Renal cortical epithelial cell (primary cell): ENCODE measurements around the gene SLC7A11. TPM values are rescaled to one million over a fixed set of nuclear protein-coding genes. Genes with fewer than 3 reads are reported as not detected.

Experiments
- DNase-seq: peaks from one replicate; pipeline ENCODE4 v3.0.0-alpha.2; 2011; ENCODE audit warnings: low read depth
- total RNA-seq: library from RNA; depleted of rRNA; stranded (reverse); fragments of >200 nt; gene quantifications from 2 replicates; pipeline ENCODE4 v1.2.3, GENCODE V29; 2014

SLC7A11 gene
- 2.9 and 11.1 TPM in 2 replicates for total RNA-seq

DNA sequence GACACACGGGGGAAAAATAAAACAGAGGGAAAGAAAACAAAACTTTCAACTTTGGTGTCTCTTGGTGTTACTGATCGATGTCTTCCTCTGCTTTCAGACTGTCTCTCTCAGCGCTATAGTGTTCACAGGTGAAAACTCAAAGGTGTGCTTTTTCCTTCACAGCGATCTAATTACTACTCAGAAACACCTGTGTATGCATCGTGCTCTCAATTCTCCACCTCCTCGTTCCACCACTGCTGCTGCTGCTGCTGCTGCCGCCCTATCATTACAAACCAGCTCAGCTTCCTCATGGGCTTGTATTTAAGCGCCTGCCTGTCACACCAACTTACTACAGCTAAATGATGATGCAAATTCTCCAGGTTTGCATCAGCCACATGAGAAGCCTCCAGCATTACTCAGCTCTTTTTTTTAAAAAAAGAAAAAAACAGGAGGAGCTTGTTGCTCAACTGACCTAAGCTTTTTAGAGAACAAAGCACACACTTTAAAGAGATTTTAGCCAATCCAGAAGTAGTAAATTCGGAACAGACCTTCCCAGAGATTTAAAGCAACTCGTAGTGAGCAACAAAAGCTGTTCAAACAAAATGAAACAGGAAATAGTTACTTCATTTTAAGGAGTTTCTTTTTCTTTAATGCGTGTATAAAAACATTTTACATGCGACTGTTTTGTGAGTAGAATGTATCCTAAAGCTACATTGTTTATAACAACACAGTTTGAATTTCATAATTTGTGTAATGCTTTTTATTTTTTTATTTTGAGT is at the start of gene SLC7A11:
SLC7A11 (minus strand) TSS at position 274 of the 758 bp plus-strand sequence. CDS start 280 bp downstream, outside the sequence.
- DNase-seq, result peak; percentile 100

- no peak for DNase-seq
Measured at GRCh38 chr4:138291431-138291830, 49.3 kb upstream of the SLC7A11 start.

GRCh38 chr4:138290805-138291204 is 48.7 kb upstream of the SLC7A11 start:
- peak; percentile 61 for DNase-seq

DNA sequence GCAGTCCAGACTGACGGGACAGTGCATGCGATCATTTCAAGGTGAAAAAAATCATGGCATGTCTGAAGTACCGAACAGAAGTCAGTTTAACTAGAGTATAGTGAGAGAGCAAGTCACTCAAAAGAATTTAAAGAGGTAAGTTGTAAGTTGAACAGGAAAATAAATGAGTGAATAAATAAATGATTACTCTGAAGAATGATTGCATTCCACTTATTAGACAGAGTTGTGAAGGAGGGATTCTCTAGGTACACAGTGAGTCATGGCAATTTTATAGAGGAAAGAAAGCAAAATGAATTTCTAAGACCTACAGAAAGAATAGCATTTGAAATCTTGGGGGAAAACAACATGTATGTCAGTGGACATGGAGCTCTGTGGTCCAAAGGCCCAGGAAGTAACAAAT is 37.1 kb upstream of the SLC7A11 start:
- peak; percentile 57 for DNase-seq

DNA sequence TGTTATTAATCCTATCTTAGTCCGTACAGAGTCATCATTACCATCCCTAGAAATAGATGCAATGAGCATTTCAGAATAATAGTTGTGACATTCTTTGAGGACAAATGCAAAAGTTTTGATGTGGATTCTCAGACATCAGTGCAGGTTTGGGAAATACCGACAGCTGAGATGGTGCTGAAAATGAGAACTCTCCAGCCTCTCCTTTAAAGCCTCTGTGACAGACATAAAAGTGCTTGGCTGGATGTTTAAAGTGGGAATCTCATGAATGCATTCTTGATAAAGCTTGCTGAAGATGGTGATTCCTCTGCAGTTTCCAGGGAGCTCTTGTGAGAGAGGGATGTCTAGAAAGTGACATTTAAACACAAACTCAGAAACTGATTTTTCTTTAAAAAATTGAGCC is 35.0 kb upstream of the SLC7A11 start:
- no peak for DNase-seq

DNA sequence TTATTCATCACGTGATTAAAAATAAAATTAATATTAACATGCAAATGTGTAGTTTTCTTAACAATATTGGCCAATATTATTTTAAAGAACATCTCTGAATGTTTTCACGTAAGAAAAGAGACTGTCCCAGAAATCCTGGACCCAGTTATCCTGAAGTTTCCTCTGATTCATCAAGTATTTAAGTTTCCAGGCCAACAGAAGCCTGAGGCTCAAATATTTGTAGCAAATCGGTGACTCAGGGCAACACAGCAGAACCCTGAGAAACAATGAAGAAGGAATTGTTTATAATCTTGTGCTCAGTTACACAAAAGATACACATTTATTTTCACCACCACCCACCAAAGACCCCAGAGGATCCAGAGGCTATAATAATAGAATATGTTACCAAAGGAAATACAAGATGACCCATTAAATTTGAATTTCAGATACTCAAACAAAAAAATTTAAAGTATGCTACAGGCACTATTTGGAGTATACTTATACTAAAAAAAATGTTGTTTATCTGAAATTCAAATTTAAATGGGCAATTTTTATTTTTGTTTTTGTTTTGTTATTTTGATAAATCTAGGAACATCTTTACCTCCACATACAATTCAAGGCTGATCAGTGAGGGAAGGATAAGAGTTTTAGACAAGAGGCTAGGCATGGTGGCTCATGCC is 33.9 kb upstream of the SLC7A11 start:
- peak; percentile 93 for DNase-seq

DNA sequence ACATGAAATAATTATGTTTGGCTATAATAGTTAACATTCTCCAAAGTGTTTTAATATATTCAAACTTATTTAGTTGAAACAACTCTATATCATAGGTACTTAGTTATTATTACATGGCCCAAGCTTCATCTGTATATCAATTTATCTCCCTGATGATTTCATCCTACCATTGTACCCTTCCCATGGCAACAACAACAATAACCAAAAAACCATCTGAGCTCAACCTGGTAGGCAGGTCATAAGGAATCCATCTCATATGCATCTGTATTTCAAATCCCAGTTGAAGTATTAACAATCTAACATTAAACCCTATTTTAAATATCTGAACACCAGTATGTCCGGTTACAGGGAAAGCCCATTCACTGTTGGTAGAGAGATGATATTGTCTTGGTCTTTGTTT is 33.1 kb upstream of the SLC7A11 start:
- DNase-seq, result peak; percentile 7

DNA sequence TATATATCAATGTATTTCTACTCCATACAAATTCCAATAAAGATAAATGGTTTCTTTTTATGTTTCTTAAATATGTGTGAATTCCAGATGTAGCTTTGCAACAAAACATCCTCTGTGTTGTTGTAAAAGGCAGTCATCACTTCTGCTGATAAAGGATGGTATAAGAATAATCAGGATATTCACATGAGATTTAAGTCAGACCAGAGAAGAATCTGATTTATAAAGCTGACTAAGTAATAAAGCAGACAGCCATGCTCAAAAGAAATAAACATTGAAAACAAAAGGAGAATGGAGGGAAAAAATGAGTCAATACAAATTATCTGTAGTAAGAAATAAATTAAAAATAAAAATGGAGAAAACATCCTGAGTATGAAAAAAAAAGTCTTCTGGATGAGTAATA is 27.0 kb upstream of the SLC7A11 start:
- DNase-seq, result no peak

DNA sequence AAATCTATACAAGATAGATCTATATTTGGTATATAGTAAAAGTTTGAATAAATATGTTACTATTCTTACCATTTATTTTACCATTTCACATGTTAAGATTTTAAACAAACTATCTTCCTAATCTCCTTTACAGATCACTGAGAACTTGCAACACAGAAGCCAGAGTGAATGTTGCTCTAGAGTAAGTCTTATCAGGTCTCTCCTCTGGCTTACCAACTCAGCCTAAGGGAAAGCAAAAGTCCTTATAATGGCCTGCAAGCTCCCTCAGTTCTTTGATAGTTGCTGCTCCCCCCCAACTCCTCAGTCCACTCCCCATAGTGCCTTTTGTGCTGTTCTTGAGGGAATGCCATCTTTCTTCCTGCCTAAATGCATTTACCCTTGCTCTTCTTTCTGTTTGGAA is 25.7 kb upstream of the SLC7A11 start:
- DNase-seq, result no peak

GRCh38 chr4:138266948-138267347 is 24.8 kb upstream of the SLC7A11 start:
- DNase-seq, result no peak

GRCh38 chr4:138263247-138263816 is 21.2 kb upstream of the SLC7A11 start:
- peak; percentile 5 for DNase-seq

GRCh38 chr4:138262469-138262868 is 20.3 kb upstream of the SLC7A11 start:
- DNase-seq, result no peak

DNA sequence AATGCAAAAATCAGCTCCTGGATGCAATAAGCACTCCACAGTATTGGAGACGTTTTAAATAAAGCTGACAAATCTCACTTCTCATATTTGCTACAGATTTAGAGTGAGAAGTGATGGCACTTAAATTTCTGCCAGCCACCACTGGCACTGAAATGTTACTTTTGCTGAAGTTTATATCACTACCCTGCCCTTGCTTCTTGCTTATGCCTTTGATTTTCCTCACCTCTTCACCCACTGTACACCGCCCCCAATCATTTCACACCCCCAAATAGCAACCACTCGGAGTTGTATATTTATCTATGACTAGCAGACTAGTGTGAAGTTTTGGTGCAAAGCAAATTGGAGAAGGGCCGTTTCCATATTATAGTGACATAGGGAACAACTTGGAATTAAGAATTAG is 19.9 kb upstream of the SLC7A11 start:
- DNase-seq, result no peak

GRCh38 chr4:138259824-138260223 is 17.7 kb upstream of the SLC7A11 start:
- DNase-seq, result peak; percentile 69

DNA sequence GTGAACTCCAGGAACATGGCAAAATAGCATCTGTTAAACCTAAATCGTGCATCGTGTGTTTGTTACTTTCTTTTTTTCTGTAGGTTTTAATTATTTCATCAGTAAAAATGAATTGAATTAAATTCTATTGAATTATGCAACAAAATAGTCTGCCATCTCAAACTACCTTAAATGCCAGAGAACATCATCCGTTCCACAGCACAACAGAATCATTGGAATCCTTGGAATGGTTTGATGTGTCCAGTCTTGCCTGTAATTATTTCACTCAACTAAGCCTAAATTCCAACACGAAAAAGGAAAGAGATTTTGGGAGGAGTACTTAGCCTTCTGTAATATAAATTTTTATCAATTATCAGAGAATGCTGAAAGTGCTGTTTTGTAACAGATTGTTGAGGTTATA is 17.1 kb upstream of the SLC7A11 start:
- DNase-seq, result peak; percentile 10

DNA sequence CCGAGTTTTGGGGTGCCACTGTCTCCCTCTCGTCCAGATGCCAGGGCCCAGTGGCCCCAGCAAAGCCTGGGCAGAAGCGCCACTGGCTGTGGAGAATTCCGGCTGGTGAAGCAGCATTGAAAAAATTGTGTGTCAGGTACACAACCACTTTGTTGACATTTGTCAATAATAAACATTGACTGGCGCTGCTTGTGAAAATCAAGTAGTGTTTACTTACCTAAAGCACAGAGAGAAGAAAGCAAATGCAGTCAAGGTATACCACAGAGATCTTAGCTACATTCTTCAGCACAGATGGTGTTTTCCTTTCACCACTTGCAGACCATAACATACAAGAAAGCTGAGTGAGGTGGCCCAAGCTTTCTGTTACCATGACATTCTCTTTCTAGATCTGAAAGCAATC is 14.5 kb upstream of the SLC7A11 start:
- DNase-seq, result no peak

GRCh38 chr4:138255917-138256597 is 13.9 kb upstream of the SLC7A11 start:
- DNase-seq, result no peak

DNA sequence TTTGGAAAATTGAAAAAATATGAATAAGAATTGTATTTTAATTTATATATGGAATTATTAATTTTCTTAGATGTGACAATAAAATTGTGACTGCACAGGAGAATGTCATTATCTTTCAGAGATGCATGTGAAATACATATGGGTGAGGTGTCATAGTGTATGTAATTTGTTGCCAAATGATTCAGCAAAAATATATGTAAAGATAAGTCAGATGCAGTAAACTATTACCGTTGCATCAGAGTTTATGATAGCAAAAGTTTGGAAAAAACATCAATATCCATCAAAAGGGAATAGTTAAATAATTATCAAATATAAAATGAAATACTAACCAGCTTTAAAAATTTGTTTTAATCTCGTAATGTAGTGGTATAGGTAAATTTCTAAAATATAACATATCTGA is 10.4 kb upstream of the SLC7A11 start:
- DNase-seq, result no peak

DNA sequence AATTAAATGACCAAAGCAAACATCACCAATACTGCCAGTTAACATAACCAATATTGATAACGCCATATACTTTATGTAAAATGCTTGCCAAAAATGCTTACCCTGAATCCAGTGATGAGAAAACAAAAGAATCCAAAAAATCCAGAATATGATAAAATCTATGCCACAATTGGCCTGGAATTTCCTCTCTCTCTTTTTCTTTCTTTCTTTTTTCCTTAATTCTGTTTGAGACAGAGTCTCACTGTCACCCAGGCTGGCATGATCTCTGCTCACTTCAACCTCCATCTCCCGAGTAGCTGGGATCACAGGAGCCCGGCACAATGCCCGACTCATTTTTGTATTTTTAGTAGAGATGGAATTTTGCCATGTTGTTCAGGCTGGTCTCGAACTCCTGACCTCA is 9.8 kb upstream of the SLC7A11 start:
- DNase-seq, result no peak

- no peak for DNase-seq
Measured at GRCh38 chr4:138249132-138249531, 7.0 kb upstream of the SLC7A11 start.

GRCh38 chr4:138248058-138248457 is 5.9 kb upstream of the SLC7A11 start:
- DNase-seq, result no peak

DNA sequence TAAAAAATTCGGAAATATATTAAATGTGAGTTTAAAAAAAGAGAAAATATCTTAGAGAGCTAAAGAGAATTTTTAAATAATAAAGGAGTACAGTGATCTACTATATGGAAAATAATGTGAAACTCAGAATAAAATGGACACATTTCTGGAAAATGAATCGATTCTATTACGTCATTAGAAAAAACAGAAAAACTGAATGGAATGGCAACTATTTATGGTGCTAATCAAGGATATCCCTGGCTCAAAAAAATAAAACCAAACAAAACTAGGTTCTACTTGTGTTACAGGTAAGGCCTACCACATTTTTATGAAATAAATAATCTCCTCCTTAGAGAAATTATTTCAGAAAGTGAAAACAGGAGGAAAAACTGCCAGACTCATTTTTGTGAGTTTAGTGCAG is 5.5 kb upstream of the SLC7A11 start:
- DNase-seq, result no peak

DNA sequence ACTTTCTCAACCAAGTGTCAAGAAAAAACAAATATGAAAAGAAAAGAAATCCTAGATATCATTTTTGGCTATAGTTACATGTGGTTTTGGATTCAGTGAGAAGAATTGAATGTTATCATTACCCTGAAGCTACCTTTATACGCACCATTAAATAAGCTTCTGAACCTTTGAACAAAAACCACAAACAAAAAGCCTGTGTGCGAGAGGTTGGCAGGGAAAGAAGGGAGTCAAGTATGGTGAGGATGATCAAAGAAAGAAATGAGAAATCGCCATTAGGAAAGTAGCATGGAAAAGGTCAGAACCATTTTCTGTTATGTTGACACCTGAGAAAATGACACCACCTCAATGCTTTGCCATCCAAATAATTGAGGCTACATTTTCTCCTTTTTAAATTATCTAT is 1.2 kb upstream of the SLC7A11 start:
- DNase-seq, result peak; percentile 89
